ENCODE data around the gene SMCO1.
"Not testable (repeated sequence)": the region's sequence is repeated elsewhere in the genome, so short reads cannot be mapped to it uniquely, and the experiment has no call there.

Gene SMCO1

DNA sequence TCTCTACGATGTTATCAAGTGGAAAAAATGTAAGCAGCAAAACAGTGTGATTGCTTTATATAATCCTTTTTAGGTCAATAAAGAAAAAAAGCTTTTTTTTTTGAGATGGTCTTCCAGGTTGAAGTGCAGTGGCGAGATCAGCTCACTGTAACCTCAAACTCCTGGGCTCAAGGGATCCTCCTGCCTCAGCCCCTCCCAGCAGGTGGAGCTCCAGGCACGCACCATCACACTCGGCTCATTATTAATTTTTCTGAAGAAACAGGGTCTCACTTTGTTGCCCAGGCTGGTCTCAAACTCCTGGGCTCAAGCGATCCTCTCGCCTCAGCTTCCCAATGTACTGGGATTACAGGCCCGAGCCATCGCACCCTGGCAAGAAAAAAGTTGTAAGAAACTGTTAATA is 28.9 kb downstream of the SMCO1 start:
- FAIRE-seq, result no peak

- FAIRE-seq, result no peak
Measured at GRCh38 chr3:196477678-196478077, 37.5 kb downstream of the SMCO1 start.

DNA sequence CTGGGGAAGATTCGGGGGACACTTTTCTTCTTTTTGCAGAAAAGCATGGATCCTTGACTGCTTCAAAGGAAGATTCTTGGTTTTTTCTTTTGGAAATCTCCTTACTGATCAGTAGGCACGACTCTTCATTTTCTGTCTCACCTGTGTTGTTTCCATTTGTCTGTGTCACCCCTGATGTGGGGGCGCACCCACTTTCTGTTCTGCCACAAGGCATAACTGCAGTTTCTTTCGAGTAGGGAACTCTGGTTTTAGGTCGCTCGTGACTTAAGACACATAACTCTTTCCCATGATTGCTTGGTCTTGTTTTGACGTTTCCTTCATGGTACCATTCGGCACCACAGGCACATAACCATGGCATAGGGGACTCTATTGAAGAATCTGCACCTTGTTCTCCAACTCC is 42.9 kb downstream of the SMCO1 start:
- no peak for FAIRE-seq

GRCh38 chr3:196471551-196471950 is 43.6 kb downstream of the SMCO1 start:
- no peak for FAIRE-seq

GRCh38 chr3:196470182-196470581 is 45.0 kb downstream of the SMCO1 start:
- not testable (repeated sequence) for FAIRE-seq

GRCh38 chr3:196463804-196464203 is 51.3 kb downstream of the SMCO1 start:
- no peak for FAIRE-seq

DNA sequence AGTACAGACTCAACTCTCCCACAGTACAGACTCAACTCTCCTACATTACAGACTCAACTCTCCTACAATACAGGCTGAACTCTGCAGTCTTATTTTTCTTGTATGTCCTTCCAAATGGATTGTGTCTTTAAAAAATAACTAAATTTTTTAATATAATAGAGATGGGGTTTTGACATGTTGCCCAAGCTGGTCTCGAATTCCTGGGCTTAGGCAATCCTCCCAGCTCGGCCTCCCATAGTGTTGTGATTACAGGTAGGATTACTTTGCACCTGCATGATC is 51.7 kb downstream of the SMCO1 start:
- FAIRE-seq, result no peak

- not testable (repeated sequence) for FAIRE-seq
Measured at GRCh38 chr3:196462680-196463477, 52.3 kb downstream of the SMCO1 start.

DNA sequence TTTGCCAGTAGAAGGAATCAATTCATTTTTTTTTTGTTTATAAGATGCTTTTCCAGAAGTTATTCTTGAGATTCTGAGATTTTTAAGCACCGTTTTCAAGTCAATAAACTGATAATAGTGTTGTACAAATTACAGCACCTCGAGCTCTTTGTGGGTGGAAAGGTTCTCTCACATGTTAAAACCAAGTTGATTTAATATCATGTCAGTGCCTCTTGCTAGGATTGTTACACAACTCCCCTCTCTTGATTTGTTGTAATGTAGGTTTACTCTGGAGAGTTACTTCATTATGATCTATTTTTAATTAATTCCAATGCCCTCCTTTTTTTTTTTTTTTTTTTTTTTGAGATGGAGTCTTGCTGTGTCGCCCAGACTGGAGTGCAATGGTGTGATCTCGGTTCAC is 57.1 kb downstream of the SMCO1 start:
- no peak for FAIRE-seq

GRCh38 chr3:196457470-196457869 is 57.7 kb downstream of the SMCO1 start:
- not testable (repeated sequence) for FAIRE-seq
